Effector memory CD8-positive, alpha-beta T cell (primary cell): ENCODE measurements around the gene CSRP3.

ENCODE experiments used
- ATAC-seq: fragments of 150-1000 bp; cut with Tn5 transposase; replicated peaks from 2 replicates; pipeline ENCODE4 v1.10.0; 2021; ENCODE audit warnings: mild to moderate bottlenecking, moderate library complexity
- DNase-seq, 3 experiments: peaks; one replicate each; pipeline ENCODE4 v3.0.0; 2021
- H3K27ac Mint-ChIP-seq, 2 donors: one replicate each; pipeline ENCODE4 v1.8.0; 2022; ENCODE audit warnings: mild to moderate bottlenecking in 2 of 2, mixed read lengths in 2 of 2, moderate library complexity in 2 of 2
- H3K27me3 Mint-ChIP-seq, 2 donors: one replicate each; pipeline ENCODE4 v1.8.0; 2022; ENCODE audit warnings: mixed read lengths in 2 of 2
- H3K36me3 Mint-ChIP-seq: one replicate; pipeline ENCODE4 v1.8.0; 2022; ENCODE audit warnings: mild to moderate bottlenecking, moderate library complexity, mixed read lengths; ENCODE audit not compliant: insufficient read depth
- H3K4me1 Mint-ChIP-seq, 2 donors: one replicate each; pipeline ENCODE4 v1.8.0; 2022; ENCODE audit warnings: low read depth in 2 of 2, mixed read lengths in 2 of 2
- H3K4me3 Mint-ChIP-seq, 2 donors: one replicate each; pipeline ENCODE4 v1.8.0; 2022; ENCODE audit warnings: mild to moderate bottlenecking in 2 of 2, mixed read lengths in 2 of 2, moderate library complexity in 2 of 2
- H3K9me3 Mint-ChIP-seq, 2 donors: one replicate each; pipeline ENCODE4 v1.8.0; 2022; ENCODE audit warnings: mixed read lengths in 2 of 2

CSRP3 gene

DNA sequence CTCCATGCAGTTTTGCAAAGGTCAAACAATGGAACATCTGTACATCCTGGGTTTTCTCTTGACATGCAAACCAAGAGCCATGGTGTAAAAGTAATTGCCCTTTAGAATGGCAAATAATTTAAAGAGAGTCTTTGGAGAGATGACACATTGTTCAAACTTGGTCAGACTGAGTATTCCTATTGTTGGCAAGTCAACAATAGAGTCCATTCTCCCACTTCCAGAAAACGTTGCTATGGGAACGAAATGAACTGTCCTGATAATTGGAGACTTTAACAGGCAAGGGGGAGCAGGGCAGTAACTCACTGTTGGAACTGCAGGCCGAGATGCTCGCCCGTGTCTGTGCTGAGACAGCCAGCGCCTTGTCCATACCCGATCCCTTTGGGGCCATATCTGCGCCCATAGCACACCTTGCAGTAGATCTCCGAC lies 13.9 kb downstream of the CSRP3 start:
- Mint-ChIP-seq H3K27me3 (no peaks in the 10 kb centered on the region), H3K4me3 (no peak overlapping the region), H3K36me3 (no peaks in the 10 kb centered on the region), H3K27ac (no peak overlapping the region), H3K9me3 (no peaks in the 10 kb centered on the region), H3K4me1 (no peaks in the 10 kb centered on the region)
- ATAC-seq = no peak
- no peak for DNase-seq

DNA sequence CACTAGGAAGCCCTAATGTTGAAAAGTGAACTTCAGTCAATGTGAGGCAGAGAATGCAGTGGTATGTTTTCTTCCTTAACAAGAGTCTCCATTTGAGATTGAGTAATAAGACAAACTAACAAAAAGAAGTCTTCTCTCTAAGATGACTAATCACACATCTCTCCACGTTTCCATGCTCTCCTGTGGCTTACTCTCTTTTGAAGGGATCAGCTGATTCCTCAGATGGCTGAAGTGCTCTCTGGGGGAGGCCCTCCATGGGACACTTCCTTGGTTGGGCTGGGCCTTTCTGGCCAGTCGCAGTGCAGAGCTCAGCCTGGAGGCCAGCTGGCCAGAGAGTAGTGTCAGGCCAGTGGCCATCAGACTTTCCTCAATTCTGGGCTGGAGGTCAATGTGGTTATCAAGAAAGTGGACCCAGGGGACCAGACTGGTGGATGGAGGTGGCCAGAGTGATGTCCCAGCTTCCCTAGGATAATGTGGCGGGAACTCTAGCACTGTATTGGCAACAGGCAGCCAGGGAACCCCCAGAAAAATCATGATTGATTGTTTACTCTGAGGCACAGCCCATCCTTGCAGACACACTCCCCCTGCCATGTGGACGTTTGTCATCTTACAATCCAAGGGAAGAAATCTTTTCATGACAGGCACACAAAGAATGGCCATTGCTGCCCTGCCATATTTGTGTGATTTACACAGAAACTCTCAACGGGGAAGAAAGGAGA lies 14.5 kb downstream of the CSRP3 start:
- Mint-ChIP-seq H3K4me3 (no peak overlapping the region), H3K36me3 (no peaks in the 10 kb centered on the region), H3K27ac (no peak overlapping the region), H3K9me3 (no peaks in the 10 kb centered on the region), H3K27me3 (no peaks in the 10 kb centered on the region), H3K4me1 (no peaks in the 10 kb centered on the region)
- DNase-seq (no peak), ATAC-seq (no peak)

DNA sequence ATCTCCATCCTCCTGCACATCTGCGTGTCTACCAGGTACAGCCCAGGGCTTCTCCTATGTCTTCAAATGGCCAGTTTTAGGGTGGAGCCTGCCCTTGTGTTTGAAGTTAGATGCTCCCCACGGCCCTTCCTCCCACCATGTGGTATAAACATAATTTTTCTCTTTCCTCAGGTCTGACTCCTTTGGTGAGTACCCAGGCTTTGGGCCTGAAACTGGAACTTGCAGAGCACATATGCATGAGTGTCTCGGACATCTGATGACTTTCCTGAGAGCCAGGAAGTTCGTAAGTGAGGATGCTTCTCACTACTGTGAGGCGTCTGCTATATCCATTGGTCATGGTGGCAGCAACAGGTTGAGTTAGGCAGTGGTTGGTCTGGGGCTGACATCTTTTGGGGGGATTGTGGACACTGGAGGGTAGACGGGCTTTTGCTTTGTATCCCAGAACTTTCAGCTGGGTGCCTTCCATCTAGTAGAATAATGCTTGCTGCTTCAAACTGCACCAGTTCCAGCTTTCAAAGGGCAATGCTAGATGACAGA lies 16.2 kb downstream of the CSRP3 start:
- ATAC-seq = no peak
- no peaks in the 10 kb centered on the region for H3K36me3 Mint-ChIP-seq

DNA sequence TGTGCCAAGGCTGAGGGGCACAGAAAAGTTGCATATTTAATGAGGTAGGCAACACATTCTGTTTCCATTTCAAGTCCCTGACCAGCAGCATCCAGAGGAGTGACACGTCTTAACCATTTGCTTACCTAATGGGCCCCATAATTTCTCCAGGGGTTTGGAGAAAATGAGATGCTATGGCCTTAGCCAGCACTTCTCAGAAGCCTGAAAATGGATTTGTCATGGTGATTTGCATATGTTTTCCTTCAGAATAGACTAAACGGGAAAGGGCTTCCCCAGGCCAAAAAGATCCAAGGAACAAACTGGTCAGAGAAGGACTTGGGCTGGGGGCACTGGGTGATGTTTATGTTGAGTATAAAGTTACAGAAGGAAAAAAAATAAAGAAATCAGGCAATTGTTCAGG lies 16.7 kb downstream of the CSRP3 start:
- no peaks in the 10 kb centered on the region for H3K27me3 Mint-ChIP-seq
- H3K4me1 Mint-ChIP-seq = no peaks in the 10 kb centered on the region
- no peak overlapping the region for H3K27ac Mint-ChIP-seq
- no peak for ATAC-seq
- H3K4me3 Mint-ChIP-seq = no peak overlapping the region
- H3K9me3 Mint-ChIP-seq = no peaks in the 10 kb centered on the region
- no peak for DNase-seq
- H3K36me3 Mint-ChIP-seq = no peaks in the 10 kb centered on the region

More for the DNA sequence above, 16.2 kb downstream of the CSRP3 start:
- no peaks in the 10 kb centered on the region for H3K27me3 Mint-ChIP-seq
- no peaks in the 10 kb centered on the region for H3K4me1 Mint-ChIP-seq
- H3K9me3 Mint-ChIP-seq = no peaks in the 10 kb centered on the region
- DNase-seq = no peak
- no peak overlapping the region for H3K4me3 Mint-ChIP-seq
- H3K27ac Mint-ChIP-seq = no peak overlapping the region

DNA sequence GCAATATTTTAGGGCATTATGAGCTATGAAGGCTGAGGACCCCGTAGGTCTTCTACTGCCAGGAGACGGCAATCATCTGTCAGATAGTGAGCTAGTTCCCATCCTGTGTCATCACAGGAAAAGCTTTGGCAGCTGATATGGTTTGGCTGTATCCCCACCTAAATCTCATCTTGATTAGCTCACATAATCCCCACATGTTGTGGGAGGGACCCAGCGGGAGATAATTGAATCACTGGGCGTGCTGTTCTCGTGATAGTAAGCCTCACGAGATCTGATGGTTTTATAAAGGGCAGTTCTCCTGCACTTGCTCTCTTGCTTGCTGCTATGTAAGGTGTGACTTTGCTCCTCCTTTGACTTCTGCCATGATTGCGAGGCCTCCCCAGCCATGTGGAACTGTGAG lies 18.1 kb downstream of the CSRP3 start:
- Mint-ChIP-seq H3K36me3 (no peaks in the 10 kb centered on the region), H3K4me3 (no peak overlapping the region), H3K27ac (no peak overlapping the region), H3K4me1 (no peaks in the 10 kb centered on the region), H3K9me3 (no peaks in the 10 kb centered on the region), H3K27me3 (no peaks in the 10 kb centered on the region)
- ATAC-seq (no peak), DNase-seq (no peak)

DNA sequence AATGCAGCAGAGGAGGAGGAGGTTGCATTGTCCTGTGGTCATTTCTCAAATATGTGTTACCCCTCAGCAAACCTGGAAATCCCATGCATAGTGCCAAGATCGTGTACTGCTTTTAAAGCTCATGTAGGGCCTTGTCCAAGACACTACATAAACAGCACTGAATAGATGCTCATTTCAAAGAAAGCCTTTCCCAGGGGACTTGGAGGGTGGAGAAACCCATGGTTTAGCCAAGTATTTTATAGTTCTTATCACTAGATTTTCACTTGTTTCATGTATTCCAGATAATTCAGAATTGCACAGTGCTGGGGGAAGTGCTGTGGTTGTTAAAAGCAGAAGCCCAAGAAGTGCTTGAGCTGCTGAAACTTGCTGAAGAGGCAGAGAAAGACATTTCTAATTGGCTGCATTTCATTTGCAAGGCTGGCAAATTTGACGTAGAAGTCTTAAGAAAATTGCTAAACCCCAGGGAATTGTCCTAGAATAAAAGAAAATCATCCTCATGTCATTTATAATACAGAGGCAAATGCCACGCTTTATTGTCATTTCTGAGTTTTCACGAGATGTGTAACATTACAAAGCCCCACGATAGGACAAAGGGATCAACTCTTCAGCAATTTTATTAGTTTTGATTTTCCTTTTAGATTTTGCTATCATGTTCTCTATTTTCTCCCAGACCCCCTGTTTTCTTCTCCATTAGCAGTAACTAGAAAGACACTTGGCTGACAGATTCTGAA lies 20.1 kb downstream of the CSRP3 start:
- ATAC-seq = no peak
- Mint-ChIP-seq H3K4me3 (no peak overlapping the region), H3K4me1 (no peaks in the 10 kb centered on the region), H3K27ac (no peak overlapping the region), H3K36me3 (no peaks in the 10 kb centered on the region), H3K27me3 (no peaks in the 10 kb centered on the region), H3K9me3 (no peaks in the 10 kb centered on the region)
- no peak for DNase-seq

DNA sequence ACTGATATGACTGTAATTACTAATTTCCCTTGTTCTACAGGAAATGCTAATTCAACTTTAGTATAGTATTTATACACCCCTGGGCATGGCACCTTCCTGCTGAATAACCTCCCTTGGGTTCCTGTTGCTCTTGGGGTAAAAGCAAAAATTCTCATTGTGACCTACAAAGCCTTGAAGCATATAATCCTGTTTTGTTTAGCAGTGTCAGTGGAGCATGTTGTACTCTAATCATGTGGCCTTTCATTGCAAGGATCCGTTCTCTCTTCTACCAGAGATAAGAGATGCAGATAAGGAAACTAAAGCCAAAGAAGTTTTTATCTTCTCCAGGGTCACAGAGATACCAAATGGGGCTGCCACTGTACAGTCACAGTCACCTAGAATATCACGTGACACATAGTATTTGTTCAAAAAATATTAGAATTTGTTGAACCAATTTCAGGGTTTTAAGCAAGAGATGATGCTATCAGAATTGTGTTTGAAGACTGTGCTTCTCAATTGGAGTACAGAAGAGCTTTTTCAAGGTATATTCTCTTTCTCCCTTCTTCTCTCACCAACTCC lies 25.1 kb downstream of the CSRP3 start:
- ATAC-seq (no peak), DNase-seq (no peak)
- H3K4me1 Mint-ChIP-seq = no peaks in the 10 kb centered on the region
- H3K36me3 Mint-ChIP-seq = peaks cover 23% of the 10 kb centered on the region
- no peak overlapping the region for H3K27ac Mint-ChIP-seq
- no peaks in the 10 kb centered on the region for H3K9me3 Mint-ChIP-seq
- no peak overlapping the region for H3K4me3 Mint-ChIP-seq
- no peaks in the 10 kb centered on the region for H3K27me3 Mint-ChIP-seq

DNA sequence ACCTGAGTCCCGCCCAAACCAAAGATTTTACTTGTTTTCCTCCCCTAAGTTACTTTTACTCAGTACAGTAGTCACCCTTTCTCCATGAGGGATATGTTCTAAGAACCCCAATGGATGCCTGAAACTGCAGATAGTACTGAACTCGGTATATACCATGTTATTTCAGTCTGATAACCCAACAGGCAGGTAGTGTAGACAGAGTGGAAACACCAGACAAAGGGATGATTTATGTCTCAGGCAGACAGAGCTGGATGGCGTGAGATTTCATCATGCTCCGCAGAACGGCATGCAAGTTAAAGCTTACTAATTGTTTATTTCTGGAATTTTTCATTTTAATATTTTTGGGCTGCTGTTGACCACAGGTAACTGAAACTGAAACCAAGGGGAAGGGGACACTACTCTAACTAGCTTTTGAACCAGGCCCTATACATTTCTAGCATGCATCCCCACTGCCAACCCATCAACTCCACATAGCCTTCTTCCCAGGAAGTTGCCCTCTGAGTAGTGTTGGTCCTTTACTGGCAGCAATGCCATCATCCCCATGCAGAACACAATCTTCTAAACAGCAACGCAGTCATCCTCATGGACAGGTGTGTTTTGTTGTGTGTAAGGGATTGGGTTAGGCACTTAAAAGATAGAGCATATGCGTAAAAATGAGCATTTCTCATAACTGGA lies 27.7 kb downstream of the CSRP3 start:
- DNase-seq = no peak
- H3K27ac Mint-ChIP-seq = no peak overlapping the region
- H3K27me3 Mint-ChIP-seq = no peaks in the 10 kb centered on the region
- no peaks in the 10 kb centered on the region for H3K9me3 Mint-ChIP-seq
- ATAC-seq = no peak
- H3K4me3 Mint-ChIP-seq = no peak overlapping the region
- H3K4me1 Mint-ChIP-seq = no peaks in the 10 kb centered on the region
- peaks cover 33% of the 10 kb centered on the region for H3K36me3 Mint-ChIP-seq

DNA sequence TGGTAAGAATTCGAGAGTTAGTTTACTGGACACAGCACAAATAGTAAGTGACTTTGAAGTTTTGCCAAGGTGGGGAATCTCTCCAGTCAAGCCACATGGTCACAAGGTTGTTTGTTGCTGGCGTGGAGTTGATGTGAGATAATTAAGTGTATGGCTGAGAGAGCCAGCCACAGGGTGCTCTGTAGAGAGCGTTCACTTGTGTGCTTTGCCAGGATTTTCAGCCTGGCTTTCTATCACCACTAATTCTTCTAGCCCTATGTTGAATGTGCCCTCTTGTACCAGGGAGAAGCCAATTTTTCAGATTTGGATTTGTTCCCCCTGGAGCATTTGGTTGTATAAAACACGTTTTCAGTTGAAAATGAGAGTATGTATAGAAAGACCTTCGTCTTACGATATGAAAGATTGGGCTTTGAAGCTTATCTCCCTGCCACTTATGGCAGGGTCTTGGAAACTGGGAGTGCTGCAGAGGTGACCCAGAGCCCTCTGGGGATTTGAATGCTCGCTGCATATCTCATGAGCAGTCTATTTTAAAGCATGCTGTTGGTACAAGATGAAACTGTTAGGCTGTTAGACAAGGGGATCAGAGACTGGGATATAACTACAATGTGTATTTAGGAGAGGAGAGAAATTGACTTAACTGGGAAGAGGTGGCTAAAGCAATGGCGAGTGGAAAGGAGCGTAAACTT lies 28.6 kb downstream of the CSRP3 start:
- Mint-ChIP-seq H3K27me3 (no peaks in the 10 kb centered on the region), H3K27ac (no peak overlapping the region), H3K4me3 (no peak overlapping the region), H3K36me3 (peaks cover 33% of the 10 kb centered on the region), H3K4me1 (no peaks in the 10 kb centered on the region), H3K9me3 (no peaks in the 10 kb centered on the region)
- no peak for DNase-seq
- ATAC-seq = no peak

DNA sequence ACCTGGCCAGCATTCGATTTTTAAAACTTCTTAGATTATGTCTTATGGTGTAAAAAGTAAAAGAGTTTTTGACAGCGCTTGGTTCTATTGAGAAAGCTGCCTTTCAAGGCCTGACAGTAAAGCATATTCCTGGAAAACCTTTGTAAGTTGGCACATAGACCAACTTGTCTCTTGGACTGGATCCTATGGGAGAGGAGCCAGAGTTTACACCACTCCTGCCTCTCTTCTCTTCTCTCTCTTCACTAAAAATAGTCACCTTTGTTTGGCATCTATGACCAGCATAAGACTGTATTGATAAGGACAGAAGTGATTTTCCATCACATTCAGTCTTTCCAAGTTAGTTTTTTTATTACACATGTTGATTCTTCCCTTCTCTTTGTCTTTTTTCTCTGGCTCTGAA lies 33.7 kb downstream of the CSRP3 start:
- no peak overlapping the region for H3K4me3 Mint-ChIP-seq
- H3K4me1 Mint-ChIP-seq = no peaks in the 10 kb centered on the region
- no peak for DNase-seq
- peaks cover 31% of the 10 kb centered on the region for H3K36me3 Mint-ChIP-seq
- ATAC-seq = no peak
- no peak overlapping the region for H3K27ac Mint-ChIP-seq
- no peaks in the 10 kb centered on the region for H3K9me3 Mint-ChIP-seq
- no peaks in the 10 kb centered on the region for H3K27me3 Mint-ChIP-seq

DNA sequence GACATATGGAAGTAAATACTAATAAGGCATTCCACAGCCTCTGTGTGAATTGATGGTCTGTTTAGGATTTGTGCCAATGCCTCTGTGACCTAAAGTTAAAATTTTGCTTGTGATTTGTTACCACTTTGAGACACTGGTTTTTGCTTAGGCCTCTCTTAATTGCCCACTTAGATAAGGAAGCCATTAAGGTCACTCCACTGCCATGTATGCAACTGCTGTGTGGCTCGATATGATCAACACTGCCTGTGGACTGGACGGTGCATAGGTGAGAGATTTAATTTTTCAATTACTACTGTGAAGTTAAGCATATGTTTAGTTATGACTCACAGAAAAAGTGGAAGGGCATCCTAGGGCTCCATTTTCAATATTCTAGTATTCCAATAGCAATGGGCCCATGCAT lies 36.9 kb downstream of the CSRP3 start:
- Mint-ChIP-seq H3K4me3 (no peak overlapping the region), H3K4me1 (peaks cover 0 to 1% of the 10 kb centered on the region in 2 donors), H3K27me3 (no peaks in the 10 kb centered on the region), H3K36me3 (peaks cover 23% of the 10 kb centered on the region), H3K27ac (no peak overlapping the region), H3K9me3 (no peaks in the 10 kb centered on the region)
- ATAC-seq = no peak
- DNase-seq = no peak

DNA sequence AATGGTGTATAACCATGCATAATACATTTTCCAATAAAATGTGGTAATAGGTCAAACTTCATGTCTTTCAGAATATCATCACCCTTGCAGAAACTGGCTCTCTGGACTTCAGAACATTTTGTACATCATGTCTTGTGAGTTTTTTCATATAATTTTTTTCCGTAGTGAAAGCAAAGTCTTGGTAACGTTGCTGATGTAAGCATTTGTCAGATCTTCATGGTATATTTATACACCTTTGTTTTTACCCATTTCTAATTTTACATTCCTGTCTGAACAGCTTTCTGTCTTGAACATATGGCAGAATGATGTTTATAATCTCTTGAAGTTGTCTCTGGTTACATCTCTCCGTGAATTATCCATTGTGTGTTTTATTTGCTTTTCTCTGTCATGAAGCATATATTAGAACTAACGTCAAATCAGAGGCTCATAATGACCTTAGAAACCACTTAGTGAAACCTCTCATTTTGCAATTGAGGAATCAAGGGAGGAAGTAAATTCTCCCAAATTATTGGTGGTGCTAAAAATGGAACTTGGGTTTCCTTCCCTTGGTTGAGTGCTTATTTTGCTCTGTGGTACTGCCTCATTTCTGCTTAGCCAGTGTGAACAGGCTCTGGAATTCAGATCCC lies 37.4 kb downstream of the CSRP3 start:
- ATAC-seq (no peak), DNase-seq (no peak)
- H3K36me3 Mint-ChIP-seq = peaks cover 28% of the 10 kb centered on the region
- no peaks in the 10 kb centered on the region for H3K27me3 Mint-ChIP-seq
- H3K4me1 Mint-ChIP-seq = peaks cover 0 to 1% of the 10 kb centered on the region in 2 donors
- no peak overlapping the region for H3K27ac Mint-ChIP-seq
- no peaks in the 10 kb centered on the region for H3K9me3 Mint-ChIP-seq
- H3K4me3 Mint-ChIP-seq = no peak overlapping the region

DNA sequence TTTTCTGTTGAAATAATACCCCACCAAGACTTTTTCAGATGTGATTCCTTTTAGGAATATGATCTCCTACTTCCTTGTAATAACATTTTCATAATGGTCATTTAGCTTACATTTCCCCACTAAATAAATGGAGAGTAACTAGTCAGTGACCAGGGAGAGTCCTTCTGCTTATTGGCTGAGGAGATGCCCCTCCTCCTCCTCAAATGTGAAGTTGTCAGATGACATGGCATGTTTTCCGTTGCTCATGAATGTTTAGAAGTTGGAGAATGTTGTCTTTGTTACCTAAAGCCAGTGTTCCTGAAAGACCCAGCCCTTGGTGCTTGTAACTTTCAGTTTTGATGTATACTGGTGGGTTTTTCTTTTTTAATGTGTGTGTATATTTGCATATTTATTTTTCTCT lies 38.2 kb downstream of the CSRP3 start:
- DNase-seq = no peak
- peaks cover 0 to 1% of the 10 kb centered on the region in 2 donors for H3K4me1 Mint-ChIP-seq
- peaks cover 33% of the 10 kb centered on the region for H3K36me3 Mint-ChIP-seq
- no peak overlapping the region for H3K4me3 Mint-ChIP-seq
- no peak overlapping the region for H3K27ac Mint-ChIP-seq
- H3K9me3 Mint-ChIP-seq = no peaks in the 10 kb centered on the region
- no peaks in the 10 kb centered on the region for H3K27me3 Mint-ChIP-seq
- no peak for ATAC-seq
